Muscle layer of colon (tissue), 2 donors: ENCODE data around the gene SEMA5A.

Source experiments
- H3K27ac ChIP-seq: one replicate; pipeline ENCODE4 v1.7.0; 2013; ENCODE audit warnings: low read depth, mild to moderate bottlenecking, low read length, moderate library complexity
- H3K27me3 ChIP-seq, 2 donors: one replicate each; pipeline ENCODE4 v1.7.0; 2013; ENCODE audit warnings: low read length in 2 of 2, mild to moderate bottlenecking in 2 of 2; ENCODE audit not compliant: insufficient read depth in 2 of 2, control insufficient read depth in 1 of 2
- H3K36me3 ChIP-seq: one replicate; pipeline ENCODE4 v1.7.0; 2013; ENCODE audit warnings: mild to moderate bottlenecking, low read length; ENCODE audit not compliant: insufficient read depth
- H3K4me1 ChIP-seq: one replicate; pipeline ENCODE4 v1.7.0; 2013; ENCODE audit warnings: mild to moderate bottlenecking, low read length; ENCODE audit not compliant: insufficient read depth
- H3K4me3 ChIP-seq, 2 donors: one replicate each; pipeline ENCODE4 v1.7.0; 2013; ENCODE audit warnings: low read length in 2 of 2, low read depth in 1 of 2, mild to moderate bottlenecking in 1 of 2, moderate library complexity in 1 of 2
- H3K9ac ChIP-seq: one replicate; pipeline ENCODE4 v1.7.0; 2013; ENCODE audit warnings: low read length
- H3K9me3 ChIP-seq: one replicate; pipeline ENCODE4 v1.7.0; 2013; ENCODE audit warnings: mild to moderate bottlenecking, low read length
- donor health status: abdominal sarcoma.
- donor health status: Adenocarcinoma of cecum.

Gene SEMA5A

GRCh38 chr5:9347541-9348295 is 198.2 kb downstream of the SEMA5A start:
- Histone ChIP-seq H3K36me3 (no peaks in the 10 kb centered on the region), H3K9ac (no peak overlapping the region), H3K27ac (no peak overlapping the region), H3K4me1 (peaks cover 6% of the 10 kb centered on the region), H3K4me3 (no peak overlapping the region), H3K9me3 (no peaks in the 10 kb centered on the region), H3K27me3 (no peaks in the 10 kb centered on the region)

GRCh38 chr5:9347032-9347431 is 198.8 kb downstream of the SEMA5A start:
- Histone ChIP-seq H3K36me3 (no peaks in the 10 kb centered on the region), H3K4me3 (no peak overlapping the region)

GRCh38 chr5:9344751-9345240 is 201.1 kb downstream of the SEMA5A start:
- Histone ChIP-seq H3K4me3 (no peak overlapping the region), H3K27me3 (no peaks in the 10 kb centered on the region), H3K9me3 (no peaks in the 10 kb centered on the region), H3K4me1 (no peaks in the 10 kb centered on the region), H3K36me3 (no peaks in the 10 kb centered on the region), H3K9ac (no peak overlapping the region), H3K27ac (no peak overlapping the region)

More at GRCh38 chr5:9347032-9347431, 198.8 kb downstream of the SEMA5A start:
- Histone ChIP-seq H3K4me1 (peaks cover 6% of the 10 kb centered on the region), H3K9ac (no peak overlapping the region), H3K9me3 (no peaks in the 10 kb centered on the region), H3K27me3 (no peaks in the 10 kb centered on the region), H3K27ac (no peak overlapping the region)

- no peak overlapping the region for H3K4me3 ChIP-seq
- no peak overlapping the region for H3K27ac ChIP-seq
- H3K36me3 ChIP-seq: no peaks in the 10 kb centered on the region
- H3K9me3 ChIP-seq: no peaks in the 10 kb centered on the region
- no peaks in the 10 kb centered on the region for H3K4me1 ChIP-seq
- no peak overlapping the region for H3K9ac ChIP-seq
- H3K27me3 ChIP-seq: no peaks in the 10 kb centered on the region
These were observed 202.6 kb downstream of the SEMA5A start for GRCh38 chr5:9343146-9343850.

GRCh38 chr5:9342161-9342787 is 203.6 kb downstream of the SEMA5A start:
- H3K36me3 ChIP-seq: no peaks in the 10 kb centered on the region
- H3K27ac ChIP-seq: no peak overlapping the region
- no peaks in the 10 kb centered on the region for H3K9me3 ChIP-seq
- no peak overlapping the region for H3K4me3 ChIP-seq
- no peaks in the 10 kb centered on the region for H3K27me3 ChIP-seq
- H3K4me1 ChIP-seq: no peaks in the 10 kb centered on the region
- H3K9ac ChIP-seq: no peak overlapping the region

GRCh38 chr5:9340085-9340484 is 205.8 kb downstream of the SEMA5A start:
- Histone ChIP-seq H3K36me3 (no peaks in the 10 kb centered on the region), H3K4me1 (no peaks in the 10 kb centered on the region), H3K27ac (no peak overlapping the region), H3K9me3 (no peaks in the 10 kb centered on the region), H3K27me3 (no peaks in the 10 kb centered on the region), H3K9ac (no peak overlapping the region), H3K4me3 (no peak overlapping the region)

- no peaks in the 10 kb centered on the region for H3K9me3 ChIP-seq
- no peaks in the 10 kb centered on the region for H3K36me3 ChIP-seq
- no peak overlapping the region for H3K9ac ChIP-seq
- H3K4me3 ChIP-seq: no peak overlapping the region
- no peaks in the 10 kb centered on the region for H3K27me3 ChIP-seq
- H3K4me1 ChIP-seq: no peaks in the 10 kb centered on the region
- no peak overlapping the region for H3K27ac ChIP-seq
These were observed 206.6 kb downstream of the SEMA5A start for GRCh38 chr5:9339206-9339818.

- Histone ChIP-seq H3K27me3 (no peaks in the 10 kb centered on the region), H3K9me3 (no peaks in the 10 kb centered on the region), H3K36me3 (no peaks in the 10 kb centered on the region), H3K4me3 (no peak overlapping the region), H3K4me1 (no peaks in the 10 kb centered on the region), H3K9ac (no peak overlapping the region), H3K27ac (no peak overlapping the region)
These were observed 207.1 kb downstream of the SEMA5A start for GRCh38 chr5:9338796-9339195.

GRCh38 chr5:9337928-9338595 is 207.8 kb downstream of the SEMA5A start:
- Histone ChIP-seq H3K36me3 (no peaks in the 10 kb centered on the region), H3K27ac (no peak overlapping the region), H3K27me3 (no peaks in the 10 kb centered on the region), H3K9ac (no peak overlapping the region), H3K4me3 (no peak overlapping the region), H3K9me3 (no peaks in the 10 kb centered on the region), H3K4me1 (no peaks in the 10 kb centered on the region)

GRCh38 chr5:9335754-9336495 is 209.9 kb downstream of the SEMA5A start:
- Histone ChIP-seq H3K4me3 (no peak overlapping the region), H3K9ac (no peak overlapping the region), H3K4me1 (no peaks in the 10 kb centered on the region), H3K27me3 (no peaks in the 10 kb centered on the region), H3K27ac (no peak overlapping the region), H3K36me3 (no peaks in the 10 kb centered on the region), H3K9me3 (no peaks in the 10 kb centered on the region)
